Loucy (cell line): ENCODE results near the gene SDCBP2.

ENCODE experiments used
- EZH2phosphoT487 ChIP-seq: fragments of 200-600 bp; IDR thresholded peaks from 2 replicates; pipeline ENCODE4 v1.6.1; 2018; ENCODE audit warnings: antibody characterized with exemption, mild to moderate bottlenecking, moderate library complexity, borderline replicate concordance
- TF ChIP-seq, protein P1 (sequence below): fragments of 200-600 bp; sonication (generic); conservative IDR thresholded peaks from 2 replicates; pipeline ENCODE4 v1.5.1; 2014; ENCODE audit warnings: mild to moderate bottlenecking, antibody characterized with exemption, low read length

DNA sequence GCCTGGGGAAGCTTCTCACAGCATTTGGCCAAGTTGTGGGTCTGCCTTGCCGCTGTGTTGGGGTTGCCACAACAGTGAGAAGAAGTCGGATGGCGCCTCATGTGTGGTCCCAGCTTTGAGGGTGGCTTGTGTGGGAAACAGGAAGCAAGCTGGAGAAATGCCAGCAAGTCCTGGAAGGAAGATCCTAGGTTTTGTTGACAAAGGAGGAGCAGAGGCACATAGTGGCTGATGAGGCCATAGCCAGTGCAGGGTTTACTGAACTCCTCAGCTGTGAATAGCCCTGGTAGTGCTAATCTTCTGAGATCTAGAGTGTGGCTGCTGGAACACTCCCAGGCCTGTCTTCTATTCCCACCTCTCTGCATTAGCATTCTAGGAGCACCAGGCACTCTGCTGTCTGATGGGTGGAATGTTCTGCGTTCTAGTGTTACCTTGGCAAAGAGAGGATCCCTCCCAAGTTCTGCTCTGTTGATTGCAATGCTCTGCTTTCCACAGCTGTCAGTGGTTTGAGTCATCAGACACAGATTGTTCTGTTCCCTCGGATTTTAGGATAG is 37.7 kb downstream of the SDCBP2 start:
- TF ChIP-seq, protein P1, sequence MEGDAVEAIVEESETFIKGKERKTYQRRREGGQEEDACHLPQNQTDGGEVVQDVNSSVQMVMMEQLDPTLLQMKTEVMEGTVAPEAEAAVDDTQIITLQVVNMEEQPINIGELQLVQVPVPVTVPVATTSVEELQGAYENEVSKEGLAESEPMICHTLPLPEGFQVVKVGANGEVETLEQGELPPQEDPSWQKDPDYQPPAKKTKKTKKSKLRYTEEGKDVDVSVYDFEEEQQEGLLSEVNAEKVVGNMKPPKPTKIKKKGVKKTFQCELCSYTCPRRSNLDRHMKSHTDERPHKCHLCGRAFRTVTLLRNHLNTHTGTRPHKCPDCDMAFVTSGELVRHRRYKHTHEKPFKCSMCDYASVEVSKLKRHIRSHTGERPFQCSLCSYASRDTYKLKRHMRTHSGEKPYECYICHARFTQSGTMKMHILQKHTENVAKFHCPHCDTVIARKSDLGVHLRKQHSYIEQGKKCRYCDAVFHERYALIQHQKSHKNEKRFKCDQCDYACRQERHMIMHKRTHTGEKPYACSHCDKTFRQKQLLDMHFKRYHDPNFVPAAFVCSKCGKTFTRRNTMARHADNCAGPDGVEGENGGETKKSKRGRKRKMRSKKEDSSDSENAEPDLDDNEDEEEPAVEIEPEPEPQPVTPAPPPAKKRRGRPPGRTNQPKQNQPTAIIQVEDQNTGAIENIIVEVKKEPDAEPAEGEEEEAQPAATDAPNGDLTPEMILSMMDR, result no peak
- TF ChIP-seq EZH2phosphoT487, result no peak
